IMR-90 (cell line): ENCODE results near the gene KCNMA1. TPM values are rescaled to one million over a fixed set of nuclear protein-coding genes. Genes with fewer than 3 reads are reported as not detected.

Source experiments
- ATAC-seq: fragments of 200-7000 bp; cut with Tn5 transposase; 2 replicates; pipeline ENCODE4 v1.9.1; 2020; ENCODE audit warnings: low read depth, mild to moderate bottlenecking, moderate library complexity
- BruUV-seq: library from RNA; stranded (reverse); fragments of 400-500 nt; replicated peaks from 2 replicates; lab custom pipeline; 2021; lab: Mats Ljungman, UMichigan
- CTCF ChIA-PET: fragments of 300-600 bp; formaldehyde crosslinking; extraction: SDS; loops from one replicate; lab custom pipeline; 2021; ENCODE audit warnings: antibody characterized with exemption; lab: Yijun Ruan, JAX
- POLR2A ChIA-PET: fragments of 300-600 bp; sonication (Branson Sonifier 250); formaldehyde crosslinking; loops from one replicate; lab custom pipeline; 2022; ENCODE audit warnings: antibody characterized with exemption; ENCODE audit not compliant: unreplicated experiment; lab: Charles Lee
- DNase-seq: peaks from one replicate; pipeline ENCODE4 v3.0.0; 2013
- H2AFZ ChIP-seq: replicated peaks from 2 replicates; pipeline ENCODE3; 2013; ENCODE audit warnings: low read length, mild to moderate bottlenecking; ENCODE audit not compliant: poor library complexity
- H2AK5ac ChIP-seq: 2 replicates; pipeline ENCODE4 v1.6.1; 2013; ENCODE audit warnings: low read depth, low read length, inconsistent platforms
- H2AK9ac ChIP-seq: replicated peaks from 2 replicates; pipeline ENCODE3; 2013; ENCODE audit warnings: mild to moderate bottlenecking, low read depth, low read length, moderate library complexity; ENCODE audit not compliant: poor library complexity
- H2BK120ac ChIP-seq: 2 replicates; pipeline ENCODE4 v1.6.1; 2013; ENCODE audit warnings: low read depth, low read length, inconsistent platforms
- H2BK15ac ChIP-seq: 3 replicates; pipeline ENCODE4 v1.6.1; 2013; ENCODE audit warnings: low read depth, low read length, inconsistent platforms
- H2BK20ac ChIP-seq: 2 replicates; pipeline ENCODE4 v1.6.1; 2013; ENCODE audit warnings: low read depth, mild to moderate bottlenecking, inconsistent platforms, low read length, moderate library complexity
- H2BK5ac ChIP-seq: 2 replicates; pipeline ENCODE4 v1.6.1; 2013; ENCODE audit warnings: mild to moderate bottlenecking, low read depth, low read length, inconsistent platforms; ENCODE audit not compliant: poor library complexity, severe bottlenecking
- H3K14ac ChIP-seq: replicated peaks from 2 replicates; pipeline ENCODE4 v1.6.1; 2013; ENCODE audit warnings: low read depth, low read length, inconsistent platforms
- H3K18ac ChIP-seq: 2 replicates; pipeline ENCODE4 v1.6.1; 2013; ENCODE audit warnings: low read depth, low read length, control low read depth
- H3K23ac ChIP-seq: 2 replicates; pipeline ENCODE4 v1.6.1; 2013; ENCODE audit warnings: low read depth, low read length, inconsistent platforms
- H3K27ac ChIP-seq: 2 replicates; pipeline ENCODE4 v1.5.1; 2013; ENCODE audit warnings: mild to moderate bottlenecking, control low read depth, low read length; ENCODE audit not compliant: insufficient read depth
- H3K27me3 ChIP-seq: 2 replicates; pipeline ENCODE4 v1.6.1; 2013; ENCODE audit warnings: low read length; ENCODE audit not compliant: control insufficient read depth, insufficient read depth
- H3K36me3 ChIP-seq: 2 replicates; pipeline ENCODE4 v1.6.1; 2013; ENCODE audit warnings: low read length, mixed read lengths; ENCODE audit not compliant: control insufficient read depth, insufficient read depth
- H3K4ac ChIP-seq: 2 replicates; pipeline ENCODE4 v1.6.1; 2013; ENCODE audit warnings: low read depth, low read length, inconsistent platforms
- H3K4me1 ChIP-seq: 2 replicates; pipeline ENCODE4 v1.6.1; 2013; ENCODE audit warnings: low read length, mixed read lengths; ENCODE audit not compliant: control insufficient read depth, insufficient read depth
- H3K4me2 ChIP-seq: 2 replicates; pipeline ENCODE4 v1.6.1; 2013; ENCODE audit warnings: low read depth, mild to moderate bottlenecking, control low read depth, low read length, moderate library complexity
- H3K4me3 ChIP-seq: 2 replicates; pipeline ENCODE4 v1.5.1; 2013; ENCODE audit warnings: low read depth, mild to moderate bottlenecking, control low read depth, low read length, moderate library complexity; ENCODE audit not compliant: insufficient read depth
- H3K56ac ChIP-seq: 2 replicates; pipeline ENCODE4 v1.6.1; 2013; ENCODE audit warnings: low read length, inconsistent platforms; ENCODE audit not compliant: insufficient read depth; ENCODE audit errors: extremely low read depth
- H3K79me1 ChIP-seq, 2 experiments: 2 replicates each; pipeline ENCODE4 v1.6.1; 2013; ENCODE audit warnings: low read length in 2 of 2, inconsistent platforms in 1 of 2, low read depth in 1 of 2
- H3K9ac ChIP-seq: 2 replicates; pipeline ENCODE4 v1.6.1; 2013; ENCODE audit warnings: low read depth, low read length, control low read depth
- H3K9me1 ChIP-seq: 2 replicates; pipeline ENCODE4 v1.6.1; 2013; ENCODE audit warnings: low read length, inconsistent platforms; ENCODE audit not compliant: insufficient read depth
- H3K9me3 ChIP-seq: 2 replicates; pipeline ENCODE4 v1.6.1; 2013; ENCODE audit warnings: low read length; ENCODE audit not compliant: control insufficient read depth, insufficient read depth
- H4K20me1 ChIP-seq: 2 replicates; pipeline ENCODE4 v1.6.1; 2013; ENCODE audit warnings: low read length, inconsistent platforms; ENCODE audit not compliant: insufficient read depth
- H4K5ac ChIP-seq: 2 replicates; pipeline ENCODE4 v1.6.1; 2013; ENCODE audit warnings: mild to moderate bottlenecking, low read depth, low read length, control low read depth
- H4K8ac ChIP-seq, 2 experiments: 2 replicates each; pipeline ENCODE4 v1.6.1; 2013; ENCODE audit warnings: low read depth in 2 of 2, low read length in 2 of 2, control low read depth in 1 of 2, inconsistent platforms in 1 of 2
- H4K91ac ChIP-seq: 2 replicates; pipeline ENCODE4 v1.6.1; 2013; ENCODE audit warnings: low read depth, low read length, inconsistent platforms; ENCODE audit not compliant: insufficient read depth
- BHLHE40 ChIP-seq: fragments of 150-350 bp; IDR thresholded peaks from 2 replicates; pipeline ENCODE4 v1.6.1; 2016; ENCODE audit warnings: mild to moderate bottlenecking, low read depth, low read length
- CEBPB ChIP-seq: IDR thresholded peaks from 2 replicates; pipeline ENCODE4 v1.6.1; 2012; ENCODE audit warnings: low read depth, low read length, improper control_type of control experiment
- MAFK ChIP-seq: IDR thresholded peaks from 2 replicates; pipeline ENCODE4 v1.6.1; 2012; ENCODE audit warnings: low read depth, low read length, improper control_type of control experiment
- MXI1 ChIP-seq: IDR thresholded peaks from 2 replicates; pipeline ENCODE4 v1.6.1; 2012; ENCODE audit warnings: low read depth, mild to moderate bottlenecking, low read length, moderate library complexity, borderline replicate concordance
- WGBS, 2 experiments: methylation state at CpG; one replicate each; pipeline versions ENCODE4 v1.1.5 to v1.1.7; 2013; ENCODE audit warnings: missing lambda C conversion rate in 2 of 2; ENCODE audit not compliant: insufficient read length in 1 of 2; ENCODE audit errors: extremely low coverage in 2 of 2; 5-methylcytosine and 5-hydroxymethylcytosine counted together
- dilution Hi-C: fragments of 300-500 bp; cut with HindIII; formaldehyde crosslinking; loops from one replicate; pipeline ENCODE4 v1.14.3; 2018; ENCODE audit warnings: low sequenced_read_pairs; ENCODE audit not compliant: unreplicated experiment
- in situ Hi-C: fragments of 300-500 bp; cut with MboI; formaldehyde crosslinking; loops from 3 replicates; pipeline ENCODE4 v1.14.3; 2019; ENCODE audit warnings: low sequenced_read_pairs, inconsistent platforms, mixed read lengths
- intact Hi-C: fragments of 100-400 bp; cut with micrococcal nuclease; formaldehyde crosslinking; loops from 2 replicates; pipeline ENCODE4 v1.10.0; 2022
- polyA plus RNA-seq, 3 experiments: library from polyadenylated mRNA; depleted of rRNA; stranded (reverse); fragments of >200 nt; gene quantifications; 2 replicates each; pipeline ENCODE4 v1.2.3, GENCODE V29; 2012; ENCODE audit warnings: low replicate concordance in 1 of 3
- total RNA-seq: library from RNA; depleted of rRNA; stranded (reverse); fragments of >200 nt; gene quantifications from 2 replicates; pipeline ENCODE4 v1.2.3, GENCODE V29; 2012

KCNMA1 gene
- total and polyA plus RNA-seq, 2 of the 4 experiments (the other 2 are of a cell fraction) = 25.6 to 29.6 TPM

DNA sequence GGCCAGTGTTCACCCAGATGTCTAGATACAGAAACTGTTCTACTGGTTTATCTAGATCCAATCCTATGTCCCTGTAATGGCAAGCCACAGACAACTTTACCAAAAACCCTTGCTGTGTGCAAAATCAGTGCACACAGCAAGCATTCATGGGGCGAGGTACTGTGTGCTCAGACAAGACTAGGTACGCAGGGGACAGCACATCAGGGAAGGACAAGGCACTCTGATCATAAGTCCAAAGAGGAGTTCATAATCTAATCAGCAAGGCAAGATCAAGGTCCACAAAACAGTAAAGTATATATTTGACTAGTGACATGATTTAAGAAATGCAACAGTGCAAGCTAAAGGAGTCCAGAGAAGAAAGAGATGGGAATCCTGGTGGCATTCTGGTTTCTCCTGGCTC, 25.9 kb downstream of the KCNMA1 start:
- Histone ChIP-seq H2BK15ac (no peak overlapping the region), H2AFZ (no peak overlapping the region), H2BK5ac (no peak overlapping the region), H3K4me1 (peaks cover 3% of the 10 kb centered on the region), H4K20me1 (no peaks in the 10 kb centered on the region), H3K4ac (no peak overlapping the region), H2BK20ac (no peak overlapping the region), H3K36me3 (no peaks in the 10 kb centered on the region), H3K9ac (no peak overlapping the region), H4K5ac (no peak overlapping the region), H3K56ac (no peak overlapping the region), H3K9me1 (peaks cover 5% of the 10 kb centered on the region; the same call in 1 of the 2 replicates), H2BK120ac (no peak overlapping the region), H3K27me3 (no peaks in the 10 kb centered on the region), H3K4me2 (no peak overlapping the region), H3K27ac (no peak overlapping the region), H4K91ac (no peak overlapping the region), H3K18ac (no peak overlapping the region), H3K14ac (no peak overlapping the region), H4K8ac (no peak overlapping the region), H3K9me3 (no peaks in the 10 kb centered on the region), H2AK9ac (no peak overlapping the region), H3K4me3 (no peak overlapping the region), H3K79me1 (peaks cover 4 to 5% of the 10 kb centered on the region in 2 experiments; a peak in 2 of 4 replicates), H3K23ac (no peak overlapping the region), H2AK5ac (no peak overlapping the region)
- dilution Hi-C loops (no loop called here), intact Hi-C loops (no loop called here), in situ Hi-C loops (no loop called here)
- no peak for DNase-seq
- WGBS, 2 experiments = no CpG with 5 or more reads among the region's 2 CpGs
- ChIA-PET CTCF (no interaction called here), POLR2A (no interaction called here)
- BruUV-seq = no TSS peak
- TF ChIP-seq MAFK (no peak), CEBPB (no peak), MXI1 (no peak), BHLHE40 (no peak)
- ATAC-seq = no peak
